ENCODE data around the gene SLC16A14. TPM values are rescaled to one million over a fixed set of nuclear protein-coding genes. Genes with fewer than 3 reads are reported as not detected.

SLC16A14 gene
- total RNA-seq, 2 donors from 2014 or later: 2.5 to 20.4 TPM

GRCh38 chr2:230046491-230046890, 22.2 kb downstream of the SLC16A14 start:
- intact Hi-C loops (cut with DNase I, micrococcal nuclease): no loop called here
- ATAC-seq: no peak
- DNase-seq: no peak

- intact Hi-C loops (cut with DNase I, micrococcal nuclease): no loop called here
- no peak for DNase-seq
- ATAC-seq: no peak
Measured at GRCh38 chr2:230043461-230043860, 25.3 kb downstream of the SLC16A14 start.

GRCh38 chr2:230043025-230043424, 25.7 kb downstream of the SLC16A14 start:
- intact Hi-C loops (cut with DNase I, micrococcal nuclease): no loop called here
- ATAC-seq (no peak), DNase-seq (no peak)

- DNase-seq: no peak
- no peak for ATAC-seq
- intact Hi-C loops (cut with DNase I, micrococcal nuclease): no loop called here
Measured at GRCh38 chr2:230042195-230042594, 26.5 kb downstream of the SLC16A14 start.

- DNase-seq: no peak
Measured at GRCh38 chr2:230023313-230023712, 45.4 kb downstream of the SLC16A14 start.

GRCh38 chr2:230019742-230020141, 49.0 kb downstream of the SLC16A14 start:
- no peak for ATAC-seq
- intact Hi-C loops (cut with DNase I, micrococcal nuclease): loop anchor here in 1 of 2 donors (10.0 kb wide), 1 partner anchor 595 kb away; no protein-coding TSS in a partner anchor
- no peak for DNase-seq

More at GRCh38 chr2:230023313-230023712, 45.4 kb downstream of the SLC16A14 start:
- ATAC-seq: no peak
- intact Hi-C loops (cut with DNase I, micrococcal nuclease): no loop called here

- DNase-seq (no peak), ATAC-seq (no peak)
- intact Hi-C loops (cut with DNase I, micrococcal nuclease): loop anchor here in 1 of 2 donors (10.0 kb wide), 1 partner anchor 597 kb away; no protein-coding TSS in a partner anchor
Measured at GRCh38 chr2:230018153-230018552, 50.6 kb downstream of the SLC16A14 start.

GRCh38 chr2:230016844-230017243, 51.9 kb downstream of the SLC16A14 start:
- ATAC-seq (no peak), DNase-seq (no peak)
- intact Hi-C loops (cut with DNase I, micrococcal nuclease): loop anchor here in 1 of 2 donors (10.0 kb wide), 1 partner anchor 598 kb away; no protein-coding TSS in a partner anchor

- ATAC-seq (no peak), DNase-seq (no peak)
- intact Hi-C loops (cut with DNase I, micrococcal nuclease): loop anchor here in 1 of 2 donors (5.0 to 10.0 kb wide), 2 partner anchors 150 to 602 kb away; no protein-coding TSS in a partner anchor
Measured at GRCh38 chr2:230012267-230012884, 56.3 kb downstream of the SLC16A14 start.

- intact Hi-C loops (cut with DNase I, micrococcal nuclease): loop anchor here in 1 of 2 donors (5.0 to 10.0 kb wide), 2 partner anchors 151 to 603 kb away; no protein-coding TSS in a partner anchor
- no peak for ATAC-seq
Measured at GRCh38 chr2:230011617-230012016, 57.1 kb downstream of the SLC16A14 start.

GRCh38 chr2:230010501-230010900, 58.2 kb downstream of the SLC16A14 start:
- DNase-seq (no peak), ATAC-seq (no peak)
- intact Hi-C loops (cut with DNase I, micrococcal nuclease): loop anchor here in 1 of 2 donors (5.0 to 10.0 kb wide), 2 partner anchors 152 to 604 kb away; no protein-coding TSS in a partner anchor

More at GRCh38 chr2:230011617-230012016, 57.1 kb downstream of the SLC16A14 start:
- no peak for DNase-seq

- intact Hi-C loops (cut with DNase I, micrococcal nuclease): loop anchor here in 1 of 2 donors (10.0 kb wide), 2 partner anchors 146 to 606 kb away; no protein-coding TSS in a partner anchor
- no peak for ATAC-seq
Measured at GRCh38 chr2:230008708-230009066, 60.0 kb downstream of the SLC16A14 start.

GRCh38 chr2:230007931-230008707, 60.6 kb downstream of the SLC16A14 start:
- ATAC-seq (peak; percentile 77), DNase-seq (peak; percentile 62 to 80)
- intact Hi-C loops (cut with DNase I, micrococcal nuclease): loop anchor here in 1 of 2 donors (10.0 kb wide), 2 partner anchors 147 to 607 kb away; no protein-coding TSS in a partner anchor

More at GRCh38 chr2:230008708-230009066, 60.0 kb downstream of the SLC16A14 start:
- no peak for DNase-seq

GRCh38 chr2:230000118-230000841, 68.4 kb downstream of the SLC16A14 start:
- ATAC-seq: no peak
- intact Hi-C loops (cut with DNase I, micrococcal nuclease): loop anchor here in 1 of 2 donors (10.0 kb wide), 2 partner anchors 155 to 615 kb away; no protein-coding TSS in a partner anchor
- DNase-seq: no peak

GRCh38 chr2:229997565-229997964, 71.2 kb downstream of the SLC16A14 start:
- intact Hi-C loops (cut with DNase I, micrococcal nuclease): no loop called here
- DNase-seq (no peak), ATAC-seq (no peak)

- ATAC-seq (no peak), DNase-seq (no peak)
- intact Hi-C loops (cut with DNase I, micrococcal nuclease): no loop called here
Measured at GRCh38 chr2:229996320-229996719, 72.4 kb downstream of the SLC16A14 start.

- intact Hi-C loops (cut with DNase I, micrococcal nuclease): no loop called here
- no peak for ATAC-seq
- no peak for DNase-seq
Measured at GRCh38 chr2:229993236-229993635, 75.5 kb downstream of the SLC16A14 start.
